Right lobe of liver (tissue), 4 donors: ENCODE data around the gene MIB1.

Source experiments
- POLR2A ChIP-seq: fragments of 450-650 bp; IDR thresholded peaks from one replicate; pipeline ENCODE4 v1.6.1; 2017; ENCODE audit warnings: antibody characterized with exemption, mild to moderate bottlenecking
- TF ChIP-seq, protein P1 (sequence below), 4 donors: fragments of 200-600 bp in 3 of 4; fragments of 450-650 bp in 1 of 4; IDR thresholded peaks; one replicate each; pipeline versions ENCODE4 v1.5.1 to v1.8.0; 2016 to 2022; ENCODE audit warnings: antibody characterized with exemption in 4 of 4, mild to moderate bottlenecking in 2 of 4
- donor health status: DM: no; HTN: no; CAD: no.
- donor health status: DM: no; HTN: no; CAD: no.
- donor health status: DM: no; HTN: yes; CAD: no.

DNA sequence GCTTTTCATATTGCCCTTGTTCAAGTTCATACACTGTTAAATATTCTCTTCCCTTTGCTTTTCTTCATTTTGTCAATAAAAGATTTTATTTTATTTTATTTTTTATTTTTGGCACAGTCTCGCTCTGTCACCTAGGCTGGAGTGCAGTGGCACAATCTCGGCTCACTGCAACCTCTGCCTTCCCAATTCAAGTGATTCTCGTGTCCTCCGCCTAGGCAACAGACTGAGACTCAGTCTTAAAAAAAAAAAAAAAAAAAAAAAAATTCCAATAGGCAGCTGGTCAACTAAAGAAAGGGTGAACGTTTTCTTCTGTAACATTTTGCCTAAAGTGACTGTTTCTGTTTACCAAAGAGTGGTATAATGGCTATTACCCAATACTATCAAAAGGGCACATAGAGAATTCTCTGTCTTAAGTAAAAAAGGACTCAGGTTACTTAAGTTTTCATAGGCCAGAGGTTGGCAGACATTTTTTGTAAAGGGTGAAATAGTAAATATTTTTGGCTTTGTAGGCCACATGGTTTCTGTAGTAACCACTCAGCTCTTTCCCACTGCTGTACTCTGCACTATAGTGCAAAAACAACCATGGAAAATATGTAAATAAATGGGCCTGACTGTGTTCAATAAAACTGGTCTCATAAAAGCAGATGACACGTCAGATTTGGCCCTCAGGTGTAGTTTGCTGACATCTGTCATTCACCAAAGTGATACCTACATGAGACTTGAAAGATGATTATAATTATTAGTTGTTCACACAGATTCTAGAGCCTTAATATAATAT lies 113.4 kb downstream of the MIB1 start:
- TF ChIP-seq, protein P1, sequence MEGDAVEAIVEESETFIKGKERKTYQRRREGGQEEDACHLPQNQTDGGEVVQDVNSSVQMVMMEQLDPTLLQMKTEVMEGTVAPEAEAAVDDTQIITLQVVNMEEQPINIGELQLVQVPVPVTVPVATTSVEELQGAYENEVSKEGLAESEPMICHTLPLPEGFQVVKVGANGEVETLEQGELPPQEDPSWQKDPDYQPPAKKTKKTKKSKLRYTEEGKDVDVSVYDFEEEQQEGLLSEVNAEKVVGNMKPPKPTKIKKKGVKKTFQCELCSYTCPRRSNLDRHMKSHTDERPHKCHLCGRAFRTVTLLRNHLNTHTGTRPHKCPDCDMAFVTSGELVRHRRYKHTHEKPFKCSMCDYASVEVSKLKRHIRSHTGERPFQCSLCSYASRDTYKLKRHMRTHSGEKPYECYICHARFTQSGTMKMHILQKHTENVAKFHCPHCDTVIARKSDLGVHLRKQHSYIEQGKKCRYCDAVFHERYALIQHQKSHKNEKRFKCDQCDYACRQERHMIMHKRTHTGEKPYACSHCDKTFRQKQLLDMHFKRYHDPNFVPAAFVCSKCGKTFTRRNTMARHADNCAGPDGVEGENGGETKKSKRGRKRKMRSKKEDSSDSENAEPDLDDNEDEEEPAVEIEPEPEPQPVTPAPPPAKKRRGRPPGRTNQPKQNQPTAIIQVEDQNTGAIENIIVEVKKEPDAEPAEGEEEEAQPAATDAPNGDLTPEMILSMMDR (IDR thresholded peaks at IDR 0.05), result no peak
- no peak for TF ChIP-seq POLR2A
